Stimulated activated CD4-positive, alpha-beta T cell treated with anti-CD3 and anti-CD28 coated beads, Interleukin-15, amount 100 ng/mL, for 24 hours (primary cell): ENCODE data around the gene SIAH3.

Experiments used
- DNase-seq: peaks from one replicate; pipeline ENCODE4 v3.0.0-alpha.2; 2020

SIAH3 gene

GRCh38 chr13:45860240-45860639 is 8.7 kb upstream of the SIAH3 start:
- DNase-seq, result no peak

- no peak for DNase-seq
Observed at GRCh38 chr13:45859705-45860104, 8.2 kb upstream of the SIAH3 start.

GRCh38 chr13:45852494-45852893 is 941 bp upstream of the SIAH3 start:
- no peak for DNase-seq

GRCh38 chr13:45851956-45852355 is 403 bp upstream of the SIAH3 start:
- no peak for DNase-seq

GRCh38 chr13:45850027-45850613 is 1.4 kb downstream of the SIAH3 start:
- no peak for DNase-seq

- no peak for DNase-seq
Observed at GRCh38 chr13:45849408-45849807, 2.1 kb downstream of the SIAH3 start.

GRCh38 chr13:45847554-45848224 is 3.9 kb downstream of the SIAH3 start:
- DNase-seq, result peak; percentile 17

- no peak for DNase-seq
Observed at GRCh38 chr13:45846681-45847080, 4.9 kb downstream of the SIAH3 start.

- DNase-seq, result no peak
Observed at GRCh38 chr13:45838171-45838745, 13.3 kb downstream of the SIAH3 start.

- no peak for DNase-seq
Observed at GRCh38 chr13:45837111-45837510, 14.4 kb downstream of the SIAH3 start.

- DNase-seq, result no peak
Observed at GRCh38 chr13:45834411-45834994, 17.1 kb downstream of the SIAH3 start.

- DNase-seq, result no peak
Observed at GRCh38 chr13:45833663-45834375, 17.7 kb downstream of the SIAH3 start.

- DNase-seq, result no peak
Observed at GRCh38 chr13:45833242-45833641, 18.3 kb downstream of the SIAH3 start.

- no peak for DNase-seq
Observed at GRCh38 chr13:45831851-45832250, 19.7 kb downstream of the SIAH3 start.

- DNase-seq, result no peak
Observed at GRCh38 chr13:45830121-45830520, 21.4 kb downstream of the SIAH3 start.

- no peak for DNase-seq
Observed at GRCh38 chr13:45828256-45828968, 23.1 kb downstream of the SIAH3 start.

GRCh38 chr13:45827318-45827717 is 24.2 kb downstream of the SIAH3 start:
- no peak for DNase-seq

GRCh38 chr13:45826731-45827130 is 24.8 kb downstream of the SIAH3 start:
- no peak for DNase-seq

- DNase-seq, result no peak
Observed at GRCh38 chr13:45825387-45825650, 26.2 kb downstream of the SIAH3 start.

GRCh38 chr13:45823583-45823982 is 28.0 kb downstream of the SIAH3 start:
- DNase-seq, result no peak

- DNase-seq, result no peak
Observed at GRCh38 chr13:45821811-45822210, 29.7 kb downstream of the SIAH3 start.

- DNase-seq, result no peak
Observed at GRCh38 chr13:45820106-45820838, 31.3 kb downstream of the SIAH3 start.
